HAP-1 (cell line): Measurements from ENCODE around the gene DNAJA3.

Experiments
- DNase-seq, 2 experiments: peaks; one replicate each; pipeline ENCODE4 v3.0.0-alpha.2; 2016 to 2020; ENCODE audit warnings: low spot score in 2 of 2
- H3K27me3 ChIP-seq: fragments of 250-450 bp; sonication (Bioruptor Pico); 2 replicates; pipeline ENCODE4 v1.5.1; 2020; ENCODE audit warnings: low read depth, mild to moderate bottlenecking, moderate library complexity
- H3K36me3 ChIP-seq: fragments of 250-450 bp; sonication (Bioruptor Pico); replicated peaks from 2 replicates; pipeline ENCODE4 v1.5.1; 2020; ENCODE audit warnings: mild to moderate bottlenecking
- H3K4me1 ChIP-seq: fragments of 250-450 bp; sonication (Bioruptor Pico); 2 replicates; pipeline ENCODE4 v1.5.1; 2020; ENCODE audit warnings: mild to moderate bottlenecking
- H3K4me3 ChIP-seq: fragments of 250-450 bp; sonication (Bioruptor Pico); 2 replicates; pipeline ENCODE4 v1.5.1; 2020; ENCODE audit warnings: mild to moderate bottlenecking, moderate library complexity
- H3K9me3 ChIP-seq: fragments of 250-450 bp; sonication (Bioruptor Pico); 2 replicates; pipeline ENCODE4 v1.5.1; 2020; ENCODE audit warnings: mild to moderate bottlenecking, moderate library complexity
- in situ Hi-C: fragments of 300-500 bp; cut with MboI; formaldehyde crosslinking; loops from 3 replicates; pipeline ENCODE4 v1.14.3; 2020; ENCODE audit warnings: low sequenced_read_pairs, inconsistent platforms, mixed read lengths

Gene DNAJA3

DNA sequence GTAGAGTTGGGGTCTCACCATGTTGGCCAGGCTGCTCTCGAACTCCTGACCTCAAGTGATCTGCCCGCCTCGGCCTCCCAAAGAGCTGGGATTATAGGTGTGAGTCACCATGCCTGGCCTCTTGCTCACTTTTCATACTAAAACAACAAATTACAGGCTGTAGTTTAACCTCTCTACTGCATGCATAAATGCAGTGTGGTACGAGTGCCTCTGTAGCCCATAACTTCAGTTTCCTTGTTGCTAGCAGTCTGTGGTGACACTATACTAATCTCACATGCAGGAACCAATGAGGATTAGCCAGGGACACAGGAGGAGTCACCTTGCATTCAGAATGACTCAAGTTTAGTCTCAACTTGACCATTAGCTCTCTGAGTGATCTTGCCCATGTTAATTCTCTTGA, 70.6 kb downstream of the DNAJA3 start:
- in situ Hi-C loops, result no loop called here
- Histone ChIP-seq H3K9me3 (no peaks in the 10 kb centered on the region), H3K27me3 (no peaks in the 10 kb centered on the region), H3K4me3 (no peak overlapping the region), H3K4me1 (peaks cover 14% of the 10 kb centered on the region), H3K36me3 (peaks cover 3% of the 10 kb centered on the region; the same call in 1 of the 2 replicates)
- DNase-seq, result no peak

- Histone ChIP-seq H3K36me3 (peaks cover 3% of the 10 kb centered on the region; the same call in 1 of the 2 replicates), H3K9me3 (no peaks in the 10 kb centered on the region), H3K4me3 (no peak overlapping the region), H3K27me3 (no peaks in the 10 kb centered on the region), H3K4me1 (peaks cover 14% of the 10 kb centered on the region)
- in situ Hi-C loops, result no loop called here
- DNase-seq, result no peak
These were observed 73.0 kb downstream of the DNAJA3 start for GRCh38 chr16:4498546-4499195.

- H3K4me3 ChIP-seq, result no peak overlapping the region
- in situ Hi-C loops, result no loop called here
- DNase-seq, result no peak
- no peaks in the 10 kb centered on the region for H3K27me3 ChIP-seq
- H3K9me3 ChIP-seq, result no peaks in the 10 kb centered on the region
- H3K4me1 ChIP-seq, result peaks cover 14% of the 10 kb centered on the region
- H3K36me3 ChIP-seq, result peaks cover 3% of the 10 kb centered on the region; the same call in 1 of the 2 replicates
These were observed 73.5 kb downstream of the DNAJA3 start for GRCh38 chr16:4499196-4499555.

- no peak overlapping the region for H3K4me3 ChIP-seq
- in situ Hi-C loops, result no loop called here
- no peaks in the 10 kb centered on the region for H3K9me3 ChIP-seq
- DNase-seq, result no peak
- H3K36me3 ChIP-seq, result peaks cover 3% of the 10 kb centered on the region; the same call in 1 of the 2 replicates
- no peaks in the 10 kb centered on the region for H3K27me3 ChIP-seq
- peaks cover 3% of the 10 kb centered on the region for H3K4me1 ChIP-seq
These were observed 74.6 kb downstream of the DNAJA3 start for GRCh38 chr16:4500272-4500671.

DNA sequence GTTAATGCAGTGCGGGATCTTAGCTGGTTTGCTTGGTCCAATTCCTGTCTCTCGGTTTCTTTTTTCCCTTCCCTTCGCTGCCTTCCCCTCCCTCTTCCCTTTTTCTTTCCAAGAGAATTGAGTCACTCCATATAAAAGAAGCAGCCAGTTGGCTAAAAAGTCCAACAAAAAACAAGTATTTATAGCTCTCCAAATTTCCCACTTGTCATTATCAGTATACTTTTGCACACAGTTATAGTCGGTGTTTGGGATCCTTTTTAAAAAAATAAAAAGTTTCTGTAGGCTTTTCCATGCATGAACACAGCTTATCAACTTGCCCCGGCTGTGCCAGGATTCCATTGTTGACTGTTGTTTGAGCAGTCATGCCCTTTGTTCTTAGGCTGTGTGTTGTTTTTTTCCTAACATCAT, 75.4 kb downstream of the DNAJA3 start:
- Histone ChIP-seq H3K4me3 (no peak overlapping the region), H3K27me3 (no peaks in the 10 kb centered on the region), H3K36me3 (peaks cover 3% of the 10 kb centered on the region; the same call in 1 of the 2 replicates), H3K4me1 (no peaks in the 10 kb centered on the region), H3K9me3 (no peaks in the 10 kb centered on the region)
- in situ Hi-C loops, result no loop called here
- DNase-seq, result no peak

GRCh38 chr16:4505356-4506147, 79.9 kb downstream of the DNAJA3 start:
- H3K9me3 ChIP-seq, result no peaks in the 10 kb centered on the region
- in situ Hi-C loops, result no loop called here
- DNase-seq, result no peak
- H3K27me3 ChIP-seq, result no peaks in the 10 kb centered on the region
- H3K4me3 ChIP-seq, result no peak overlapping the region
- H3K4me1 ChIP-seq, result no peaks in the 10 kb centered on the region
- peaks cover 40% of the 10 kb centered on the region for H3K36me3 ChIP-seq
